HCT116 (cell line): ENCODE measurements around the gene DOCK1.

Experiments
- CBX3 ChIP-seq: IDR thresholded peaks from 2 replicates; pipeline ENCODE4 v1.6.1; 2012; ENCODE audit warnings: low read depth
- RAD21 ChIP-seq: IDR thresholded peaks from 2 replicates; pipeline ENCODE4 v1.6.1; 2012; ENCODE audit warnings: low read depth, mild to moderate bottlenecking
- SIN3A ChIP-seq: IDR thresholded peaks from 2 replicates; pipeline ENCODE4 v1.6.1; 2012; ENCODE audit warnings: low read depth
- TF ChIP-seq, protein P1 (sequence below): IDR thresholded peaks from 2 replicates; pipeline ENCODE4 v1.6.1; 2012

DNA sequence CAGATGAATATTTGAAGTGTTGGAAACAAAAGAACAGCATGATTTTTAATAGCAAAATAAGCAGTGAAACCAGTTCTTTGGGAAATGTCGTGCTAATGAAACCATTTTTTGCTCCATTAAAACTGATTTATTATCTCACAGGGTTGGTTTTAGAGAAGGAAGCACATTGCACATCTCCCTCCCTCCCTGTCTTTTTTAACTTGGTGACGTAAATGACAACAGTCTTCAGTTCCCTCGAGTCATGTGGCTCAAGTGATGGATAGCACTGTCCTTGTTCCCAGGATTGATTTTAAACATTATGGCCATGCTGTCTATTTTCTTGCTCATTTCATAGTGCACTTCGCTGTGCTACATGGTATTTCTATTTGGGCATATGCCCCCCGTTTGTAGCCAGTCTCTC is 105.9 kb downstream of the DOCK1 start:
- TF ChIP-seq SIN3A (no peak), RAD21 (no peak), CBX3 (no peak)
- TF ChIP-seq, protein P1, sequence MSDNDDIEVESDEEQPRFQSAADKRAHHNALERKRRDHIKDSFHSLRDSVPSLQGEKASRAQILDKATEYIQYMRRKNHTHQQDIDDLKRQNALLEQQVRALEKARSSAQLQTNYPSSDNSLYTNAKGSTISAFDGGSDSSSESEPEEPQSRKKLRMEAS, result no peak
